ENCODE data around the gene UVRAG. TPM values are rescaled to one million over a fixed set of nuclear protein-coding genes. Genes with fewer than 3 reads are reported as not detected.

Gene UVRAG
- total RNA-seq, 3 donors from 2014 or later: 43.3 to 73.0 (median 48.9) TPM

DNA sequence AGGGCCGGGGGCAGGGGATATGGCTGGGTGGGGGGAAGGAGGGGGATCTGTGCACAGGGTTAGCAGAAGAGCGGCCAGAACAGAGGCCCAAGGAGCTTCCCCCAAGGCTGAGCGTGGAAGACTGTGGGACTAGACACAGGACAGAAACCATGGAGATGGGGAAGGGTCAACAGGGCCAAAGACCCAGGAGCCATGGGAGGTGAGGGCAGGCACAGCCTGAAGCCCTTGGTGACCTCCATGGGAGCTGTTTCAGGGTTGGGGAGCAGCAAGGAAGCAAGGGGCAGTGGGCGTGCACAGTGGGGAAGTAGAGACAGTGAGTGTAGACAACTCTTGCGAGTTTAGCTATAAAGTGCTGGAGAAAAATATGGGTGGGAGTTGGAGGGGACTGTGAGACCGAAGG is 334.7 kb downstream of the UVRAG start:
- Histone ChIP-seq H3K36me3 (no peaks in the 10 kb centered on the region), H3K27me3 (no peaks in the 10 kb centered on the region), H3K9me3 (no peaks in the 10 kb centered on the region), H3K27ac (no peak overlapping the region), H3K4me1 (no peaks in the 10 kb centered on the region), H3K4me3 (no peak overlapping the region)
- DNase-seq (ENCODE audit: low spot score in 2 of 2): no peak
- intact Hi-C loops (cut with DNase I; ENCODE audit: low total_unique reads): loop anchor here (5.0 kb wide), 1 partner anchor 247 kb away; no protein-coding TSS in a partner anchor
- TF ChIP-seq POLR2AphosphoS5 (IDR thresholded peaks at IDR 0.05): no peak
- no peak for TF ChIP-seq CTCF (IDR thresholded peaks at IDR 0.05)
- TF ChIP-seq POLR2A (IDR thresholded peaks at IDR 0.05): no peak

GRCh38 chr11:76150141-76150540 is 335.1 kb downstream of the UVRAG start:
- H3K4me3 ChIP-seq: no peak overlapping the region
- intact Hi-C loops (cut with DNase I; ENCODE audit: low total_unique reads): loop anchor here (5.0 kb wide), 1 partner anchor 248 kb away; no protein-coding TSS in a partner anchor
- no peak for DNase-seq (ENCODE audit: low spot score in 2 of 2)

DNA sequence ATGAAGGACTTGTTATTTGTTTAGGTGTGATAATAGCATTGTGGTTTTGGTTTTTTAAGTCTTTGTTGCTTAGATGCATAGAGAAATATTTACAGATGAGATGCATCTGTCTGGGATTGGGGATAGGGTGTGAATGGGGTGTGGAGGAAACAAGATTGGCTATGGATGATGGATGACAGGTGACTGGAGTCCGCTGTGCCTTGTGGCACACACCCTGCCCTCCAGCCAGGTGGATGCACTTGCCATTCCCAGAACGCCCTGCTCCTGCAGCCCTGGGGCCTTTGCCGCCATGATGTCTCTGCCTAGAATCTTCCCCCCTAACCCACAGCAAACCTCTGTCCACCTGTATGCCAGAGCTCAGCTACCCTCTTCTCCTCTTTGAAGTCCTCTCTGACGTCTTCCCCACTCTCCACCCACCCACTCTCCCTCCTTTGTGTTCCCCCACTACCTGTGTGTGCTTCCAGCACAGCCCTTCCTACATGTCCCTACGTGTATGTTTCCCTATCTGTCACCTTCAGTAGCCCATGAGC is 336.6 kb downstream of the UVRAG start:
- intact Hi-C loops (cut with DNase I; ENCODE audit: low total_unique reads): loop anchor here (2.0 to 5.0 kb wide), 2 partner anchors 35 to 249 kb away; no protein-coding TSS in a partner anchor
- Histone ChIP-seq H3K4me3 (peak overlapping the region in 1 of 3 donors; percentile 58), H3K27me3 (no peaks in the 10 kb centered on the region), H3K4me1 (no peaks in the 10 kb centered on the region), H3K27ac (peak overlapping the region in 1 of 2 donors; percentile 22), H3K9me3 (no peaks in the 10 kb centered on the region), H3K36me3 (no peaks in the 10 kb centered on the region)
- TF ChIP-seq CTCF (IDR thresholded peaks at IDR 0.05) (no peak), POLR2AphosphoS5 (IDR thresholded peaks at IDR 0.05) (no peak), POLR2A (IDR thresholded peaks at IDR 0.05) (no peak)
- no peak for DNase-seq (ENCODE audit: low spot score in 2 of 2)

More at GRCh38 chr11:76150141-76150540, 335.1 kb downstream of the UVRAG start:
- H3K4me1 ChIP-seq: no peaks in the 10 kb centered on the region
- no peaks in the 10 kb centered on the region for H3K9me3 ChIP-seq
- TF ChIP-seq CTCF (IDR thresholded peaks at IDR 0.05): no peak
- TF ChIP-seq POLR2AphosphoS5 (IDR thresholded peaks at IDR 0.05): no peak
- TF ChIP-seq POLR2A (IDR thresholded peaks at IDR 0.05): no peak
- H3K27me3 ChIP-seq: no peaks in the 10 kb centered on the region
- no peaks in the 10 kb centered on the region for H3K36me3 ChIP-seq
- no peak overlapping the region for H3K27ac ChIP-seq

DNA sequence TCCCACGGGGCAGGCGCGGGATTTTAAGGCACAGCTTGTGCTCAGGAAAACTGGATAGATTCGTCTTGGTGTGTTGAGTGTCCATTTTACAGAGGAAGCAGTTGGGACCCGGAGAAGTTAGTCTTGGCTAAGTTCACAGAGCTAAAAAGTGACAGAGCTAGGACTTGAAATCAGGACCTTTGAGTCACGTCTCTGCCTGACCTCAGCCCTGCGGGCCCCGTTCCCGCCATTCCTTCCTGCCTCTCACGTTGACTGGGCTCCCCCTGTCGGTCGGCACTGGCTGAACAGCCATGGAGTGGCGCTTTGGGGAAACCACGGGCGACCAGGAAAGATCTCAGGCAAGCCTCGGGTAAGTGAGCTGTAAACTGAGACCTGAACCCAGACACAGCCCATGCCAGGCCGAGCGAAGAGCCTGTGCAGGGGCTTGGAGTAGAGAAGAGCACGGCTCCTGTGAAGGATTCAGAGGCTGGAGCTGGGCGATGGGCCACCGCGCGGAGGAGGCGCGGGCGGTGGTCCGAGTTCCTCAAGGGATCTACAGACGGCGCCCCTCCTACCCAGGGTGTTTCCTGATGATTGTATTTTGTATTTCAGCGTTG is 337.2 kb downstream of the UVRAG start:
- intact Hi-C loops (cut with DNase I; ENCODE audit: low total_unique reads): loop anchor here (2.0 to 5.0 kb wide), 2 partner anchors 35 to 250 kb away; no protein-coding TSS in a partner anchor
- peak overlapping the region in 1 of 2 donors; percentile 22 for H3K27ac ChIP-seq
- DNase-seq (ENCODE audit: low spot score in 2 of 2): peak; percentile 84

More for the DNA sequence above, 337.2 kb downstream of the UVRAG start:
- H3K36me3 ChIP-seq: no peaks in the 10 kb centered on the region
- H3K9me3 ChIP-seq: no peaks in the 10 kb centered on the region
- TF ChIP-seq CTCF (IDR thresholded peaks at IDR 0.05) (peak; percentile 92 to 95 (median 94)), POLR2AphosphoS5 (IDR thresholded peaks at IDR 0.05) (peak in 2 of 3 donors; percentile 47 to 75), POLR2A (IDR thresholded peaks at IDR 0.05) (no peak)
- peak overlapping the region; percentile 37 to 58 (median 44) for H3K4me3 ChIP-seq
- H3K4me1 ChIP-seq: no peaks in the 10 kb centered on the region
- no peaks in the 10 kb centered on the region for H3K27me3 ChIP-seq
